Measurements from ENCODE around the gene ETS1. TPM values are rescaled to one million over a fixed set of nuclear protein-coding genes. Genes with fewer than 3 reads are reported as not detected.

ETS1 gene
- total RNA-seq, 2 donors from 2014 or later: 19.3 to 37.6 TPM

- Histone ChIP-seq H3K4me1 (no peaks in the 10 kb centered on the region), H3K4me3 (no peak overlapping the region), H3K27me3 (no peaks in the 10 kb centered on the region), H3K27ac (no peak overlapping the region), H3K36me3 (no peaks in the 10 kb centered on the region), H3K9ac (ENCODE audit: low read depth in 2 of 2, low read length in 2 of 2) (no peak overlapping the region), H3K9me3 (no peaks in the 10 kb centered on the region)
- DNase-seq: no peak
- no peak for TF ChIP-seq CTCF (IDR thresholded peaks at IDR 0.05)
- intact Hi-C loops (cut with DNase I): no loop called here
These were observed 169.6 kb downstream of the ETS1 start for GRCh38 chr11:128417607-128418324.

DNA sequence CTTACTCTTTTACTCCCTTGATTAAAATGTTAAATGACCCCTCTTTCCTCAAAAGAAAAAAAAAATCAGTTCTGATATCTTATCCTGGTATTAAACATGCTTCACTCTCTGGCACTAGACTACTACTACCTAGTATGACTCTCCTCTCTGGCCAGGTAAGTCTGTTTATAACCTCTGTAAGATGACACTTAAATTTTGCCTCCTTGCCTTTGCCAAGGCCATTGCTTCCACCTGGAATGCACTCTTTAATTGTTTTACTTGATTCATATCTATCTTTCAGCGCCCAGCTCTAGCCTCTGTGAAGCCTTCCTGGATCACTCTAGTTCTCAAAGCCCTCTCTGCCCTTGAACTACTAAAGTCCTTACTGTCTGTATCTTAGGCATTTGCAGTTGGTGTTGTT lies 170.4 kb downstream of the ETS1 start:
- Histone ChIP-seq H3K9ac (ENCODE audit: low read depth in 2 of 2, low read length in 2 of 2) (no peak overlapping the region), H3K4me1 (no peaks in the 10 kb centered on the region), H3K36me3 (no peaks in the 10 kb centered on the region), H3K27me3 (no peaks in the 10 kb centered on the region), H3K9me3 (no peaks in the 10 kb centered on the region), H3K27ac (no peak overlapping the region), H3K4me3 (no peak overlapping the region)
- DNase-seq: no peak
- intact Hi-C loops (cut with DNase I): no loop called here
- no peak for TF ChIP-seq CTCF (IDR thresholded peaks at IDR 0.05)

- Histone ChIP-seq H3K36me3 (no peaks in the 10 kb centered on the region), H3K9ac (ENCODE audit: low read depth in 2 of 2, low read length in 2 of 2) (no peak overlapping the region), H3K4me1 (no peaks in the 10 kb centered on the region), H3K4me3 (no peak overlapping the region), H3K27me3 (no peaks in the 10 kb centered on the region), H3K9me3 (no peaks in the 10 kb centered on the region), H3K27ac (no peak overlapping the region)
- no peak for TF ChIP-seq CTCF (IDR thresholded peaks at IDR 0.05)
- DNase-seq: no peak
- intact Hi-C loops (cut with DNase I): no loop called here
These were observed 171.8 kb downstream of the ETS1 start for GRCh38 chr11:128415539-128415938.

DNA sequence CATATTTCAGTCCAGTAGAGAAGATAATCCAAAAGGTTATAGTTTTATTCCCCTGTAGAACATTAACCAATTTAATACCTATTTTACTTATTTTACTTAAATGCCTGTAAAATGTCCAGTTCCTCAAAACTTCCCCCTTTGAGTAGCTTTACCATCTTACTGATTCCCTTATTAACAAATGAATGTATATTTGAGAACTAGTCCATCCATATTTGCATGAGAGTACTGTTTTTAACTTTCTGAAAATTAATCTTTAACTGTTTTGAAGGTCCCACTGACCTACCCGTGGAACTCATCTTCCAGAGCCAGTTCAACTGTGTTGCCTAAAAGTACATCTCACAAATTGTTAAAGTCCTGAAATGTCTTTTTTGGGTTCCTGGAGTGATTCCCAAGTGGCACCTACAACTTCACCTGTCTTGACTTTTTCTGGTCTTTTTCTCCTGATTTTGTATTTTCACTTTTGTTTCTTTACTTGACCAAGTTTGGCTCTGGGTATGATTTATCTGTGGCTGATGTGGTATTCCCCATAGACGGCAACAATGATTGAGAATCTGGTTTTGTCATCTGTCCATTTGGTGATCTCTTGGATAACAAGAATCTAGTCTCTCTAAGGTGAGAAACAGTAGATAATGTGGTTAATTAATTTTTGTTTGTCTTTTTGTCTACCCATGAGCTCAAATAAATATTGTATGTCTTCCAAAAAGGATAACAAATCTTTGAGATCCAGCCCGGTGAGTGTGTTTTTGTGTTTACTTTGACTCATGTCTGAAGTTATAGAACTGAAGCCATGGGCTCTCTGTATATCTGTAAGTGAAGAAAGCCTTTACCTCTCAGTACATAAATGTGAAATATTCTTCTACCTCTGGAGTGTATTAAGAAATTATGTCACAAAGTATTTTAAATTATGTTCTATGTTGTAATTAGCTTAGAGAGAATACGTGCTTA lies 174.2 kb downstream of the ETS1 start:
- no peaks in the 10 kb centered on the region for H3K4me1 ChIP-seq
- peak overlapping the region; percentile 48 for H3K27ac ChIP-seq
- no peaks in the 10 kb centered on the region for H3K27me3 ChIP-seq
- H3K4me3 ChIP-seq: no peak overlapping the region
- H3K9me3 ChIP-seq: no peaks in the 10 kb centered on the region
- DNase-seq: no peak
- H3K36me3 ChIP-seq: no peaks in the 10 kb centered on the region
- no peak for TF ChIP-seq CTCF (IDR thresholded peaks at IDR 0.05)
- intact Hi-C loops (cut with DNase I): no loop called here
- H3K9ac ChIP-seq (ENCODE audit: low read depth in 2 of 2, low read length in 2 of 2): no peak overlapping the region

- TF ChIP-seq CTCF (IDR thresholded peaks at IDR 0.05): no peak
- Histone ChIP-seq H3K27me3 (no peaks in the 10 kb centered on the region), H3K27ac (peak overlapping the region; percentile 48)
These were observed 175.5 kb downstream of the ETS1 start for GRCh38 chr11:128411812-128412211.

More at GRCh38 chr11:128411812-128412211, 175.5 kb downstream of the ETS1 start:
- Histone ChIP-seq H3K9me3 (no peaks in the 10 kb centered on the region), H3K4me3 (no peak overlapping the region), H3K36me3 (no peaks in the 10 kb centered on the region), H3K4me1 (no peaks in the 10 kb centered on the region), H3K9ac (ENCODE audit: low read depth in 2 of 2, low read length in 2 of 2) (no peak overlapping the region)
- intact Hi-C loops (cut with DNase I): no loop called here
- no peak for DNase-seq

Measured in colonic mucosa (tissue), 4 donors.